OCI-LY3 (cell line): ENCODE results near the gene TRIM71.

Source experiments
- EZH2phosphoT487 ChIP-seq: fragments of 200-600 bp; shearing (Covaris generic); IDR thresholded peaks from 2 replicates; pipeline ENCODE4 v1.6.1; 2018; ENCODE audit warnings: antibody characterized with exemption, mixed run types, low read depth
- TF ChIP-seq, protein P1 (sequence below): fragments of 200-600, 300-600 bp; sonication (generic); IDR thresholded peaks from 2 replicates; pipeline ENCODE4 v1.5.1; 2014; ENCODE audit warnings: antibody characterized with exemption, low read length, low read depth

DNA sequence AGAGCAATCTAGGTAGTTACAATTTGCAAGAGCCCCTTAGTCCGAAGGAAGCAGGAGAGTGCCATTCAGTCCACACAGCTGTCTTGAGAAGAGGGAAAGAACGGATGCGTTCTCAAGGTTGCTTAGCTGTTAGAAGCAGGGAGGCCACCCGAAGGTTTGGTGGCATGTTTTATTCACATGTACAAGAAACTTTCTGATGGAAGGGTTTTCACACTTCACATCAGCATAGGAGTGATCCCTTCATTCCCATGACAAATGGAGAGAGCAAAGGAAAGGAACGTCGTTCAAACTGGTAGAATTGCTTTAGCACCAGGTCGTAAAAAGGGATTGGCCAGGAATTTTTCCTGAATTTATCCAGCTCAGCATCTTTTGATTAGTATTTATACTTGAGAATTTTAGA is 53.5 kb downstream of the TRIM71 start:
- TF ChIP-seq, protein P1, sequence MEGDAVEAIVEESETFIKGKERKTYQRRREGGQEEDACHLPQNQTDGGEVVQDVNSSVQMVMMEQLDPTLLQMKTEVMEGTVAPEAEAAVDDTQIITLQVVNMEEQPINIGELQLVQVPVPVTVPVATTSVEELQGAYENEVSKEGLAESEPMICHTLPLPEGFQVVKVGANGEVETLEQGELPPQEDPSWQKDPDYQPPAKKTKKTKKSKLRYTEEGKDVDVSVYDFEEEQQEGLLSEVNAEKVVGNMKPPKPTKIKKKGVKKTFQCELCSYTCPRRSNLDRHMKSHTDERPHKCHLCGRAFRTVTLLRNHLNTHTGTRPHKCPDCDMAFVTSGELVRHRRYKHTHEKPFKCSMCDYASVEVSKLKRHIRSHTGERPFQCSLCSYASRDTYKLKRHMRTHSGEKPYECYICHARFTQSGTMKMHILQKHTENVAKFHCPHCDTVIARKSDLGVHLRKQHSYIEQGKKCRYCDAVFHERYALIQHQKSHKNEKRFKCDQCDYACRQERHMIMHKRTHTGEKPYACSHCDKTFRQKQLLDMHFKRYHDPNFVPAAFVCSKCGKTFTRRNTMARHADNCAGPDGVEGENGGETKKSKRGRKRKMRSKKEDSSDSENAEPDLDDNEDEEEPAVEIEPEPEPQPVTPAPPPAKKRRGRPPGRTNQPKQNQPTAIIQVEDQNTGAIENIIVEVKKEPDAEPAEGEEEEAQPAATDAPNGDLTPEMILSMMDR = no peak
- no peak for TF ChIP-seq EZH2phosphoT487
